Endothelial cell of hepatic sinusoid (primary cell): ENCODE measurements around the gene C20orf141.
"Not testable (repeated sequence)": the region's sequence is repeated elsewhere in the genome, so short reads cannot be mapped to it uniquely, and the experiment has no call there.

ENCODE experiments used
- in situ Hi-C: cut with HindIII; loops from 2 replicates; pipeline ENCODE4 v1.10.0; 2017; ENCODE audit warnings: low sequenced_read_pairs

Gene C20orf141

GRCh38 chr20:2814587-2815051, at the start of gene C20orf141:
TSS of gene C20orf141 (plus strand) at chr20:2814987. CDS start at chr20:2815185, 198 bp downstream.
- in situ Hi-C loops: no loop called here

DNA sequence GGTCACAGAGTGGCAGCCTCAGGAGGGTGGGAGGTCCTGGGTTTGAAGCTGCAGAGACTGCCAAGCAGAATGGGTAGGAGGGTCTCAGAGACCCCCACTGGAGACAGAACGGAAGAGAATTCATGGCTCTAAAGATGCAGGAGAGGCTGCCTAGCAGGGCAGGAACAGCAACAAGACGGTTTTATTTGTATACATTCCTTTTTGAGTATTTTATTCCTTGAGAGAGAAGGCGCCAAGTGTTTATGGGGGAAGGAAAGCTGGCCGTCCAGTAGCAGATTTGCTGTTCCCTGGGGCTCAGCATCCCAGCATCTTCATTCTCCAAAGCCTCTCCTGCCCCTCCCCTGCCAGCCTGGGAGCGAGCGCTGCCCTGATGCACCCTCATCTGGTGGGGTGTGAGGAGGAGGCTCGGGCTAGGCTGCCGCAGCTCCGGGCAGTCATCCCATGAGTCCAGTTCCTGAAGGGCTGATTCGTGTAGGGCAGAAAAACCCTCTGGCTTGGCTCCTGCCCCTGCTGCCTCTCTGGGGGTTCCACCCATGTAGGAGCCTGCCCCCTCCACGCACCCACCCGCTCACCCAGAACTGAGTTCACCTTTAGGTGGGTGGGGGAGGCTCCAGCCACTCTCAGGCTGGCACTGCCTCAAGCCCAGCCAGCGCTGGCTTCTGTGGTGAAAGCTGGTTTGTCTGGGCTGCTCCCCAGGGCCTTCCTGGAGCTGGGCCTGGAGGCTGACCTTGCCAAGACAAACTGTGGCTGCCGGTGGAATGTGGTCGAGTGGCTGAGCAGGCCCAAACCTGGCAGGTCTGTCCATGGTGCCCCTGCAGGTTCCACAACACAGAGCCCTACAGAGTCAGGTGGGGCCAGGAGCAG, 46.8 kb upstream of the C20orf141 start:
- in situ Hi-C loops: no loop called here

- in situ Hi-C loops: no loop called here
Measured at GRCh38 chr20:2768632-2769015, 46.2 kb upstream of the C20orf141 start.

- in situ Hi-C loops: not testable (repeated sequence)
Measured at GRCh38 chr20:2770091-2770490, 44.7 kb upstream of the C20orf141 start.

- in situ Hi-C loops: no loop called here
Measured at GRCh38 chr20:2771631-2772080, 43.1 kb upstream of the C20orf141 start.

GRCh38 chr20:2773812-2774211, 41.0 kb upstream of the C20orf141 start:
- in situ Hi-C loops: no loop called here

DNA sequence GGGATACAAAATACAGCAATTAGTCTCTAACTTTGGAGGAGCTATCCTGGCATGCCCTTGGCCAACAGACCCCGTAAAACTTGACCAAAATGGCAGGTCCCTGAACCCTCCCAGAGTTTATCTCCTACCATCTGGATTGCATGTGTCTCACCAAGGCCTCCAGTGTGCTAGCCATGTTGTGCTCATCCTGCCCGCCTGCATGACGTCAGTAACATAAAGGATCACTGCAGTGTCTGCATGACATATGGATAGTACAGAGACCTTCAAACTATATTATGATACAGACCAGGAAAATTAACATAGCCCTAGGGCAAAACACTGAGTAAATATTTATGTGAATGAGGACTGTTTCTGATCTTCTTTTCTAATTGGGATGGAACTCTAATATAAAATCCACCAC, 39.6 kb upstream of the C20orf141 start:
- in situ Hi-C loops: no loop called here

DNA sequence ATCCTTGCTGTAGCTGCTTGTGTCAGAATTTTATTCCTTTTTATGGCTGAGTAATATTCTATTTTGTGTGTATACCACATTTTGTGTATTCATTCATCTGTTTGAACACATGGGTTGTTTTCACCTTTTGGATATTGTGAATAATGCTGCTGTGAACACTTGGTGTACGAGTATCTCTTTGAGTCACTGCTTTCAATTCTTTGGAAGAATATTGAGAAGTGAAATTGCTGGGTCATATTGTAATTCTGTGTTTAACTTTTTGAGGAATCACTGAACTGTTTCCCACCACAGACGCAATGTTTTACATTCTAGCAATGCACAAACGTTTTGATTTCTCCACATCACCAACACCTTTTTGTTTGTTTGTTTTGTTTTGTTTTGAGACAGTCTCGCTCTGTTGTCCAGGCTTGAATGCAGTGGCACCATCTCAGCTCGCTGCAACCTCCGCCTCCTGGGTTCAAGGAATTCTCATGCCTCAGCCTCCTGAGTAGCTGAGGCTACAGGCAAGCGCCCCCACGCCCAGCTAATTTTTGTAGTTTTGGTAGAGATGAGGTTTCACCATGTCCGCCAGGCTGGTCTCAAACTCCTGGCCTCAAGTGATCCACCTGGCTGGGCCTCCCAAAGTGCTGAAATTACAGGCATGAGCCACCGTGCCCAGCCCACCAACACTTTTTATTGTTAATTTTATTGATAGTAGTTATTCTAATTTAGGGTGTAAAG, 36.0 kb upstream of the C20orf141 start:
- in situ Hi-C loops: no loop called here

DNA sequence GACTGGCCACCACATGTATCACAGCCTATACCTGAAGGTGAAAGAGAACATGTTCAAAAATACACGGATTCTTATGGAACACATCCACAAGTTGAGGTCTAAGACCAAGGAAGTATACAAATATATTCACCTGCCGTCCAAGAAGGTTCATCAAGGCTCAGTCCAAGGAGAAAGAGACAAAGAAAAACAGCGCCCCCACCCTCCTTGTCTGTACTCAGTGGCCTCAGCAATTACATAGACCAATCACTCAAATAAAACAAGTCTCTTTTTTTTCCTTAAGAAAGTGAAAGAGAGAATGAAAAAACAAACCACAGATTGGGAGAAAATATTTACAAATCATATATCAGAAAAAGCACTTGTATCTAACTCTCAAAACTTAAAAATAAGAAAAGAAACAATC, 33.8 kb upstream of the C20orf141 start:
- in situ Hi-C loops: no loop called here

- in situ Hi-C loops: no loop called here
Measured at GRCh38 chr20:2783908-2784566, 30.8 kb upstream of the C20orf141 start.

DNA sequence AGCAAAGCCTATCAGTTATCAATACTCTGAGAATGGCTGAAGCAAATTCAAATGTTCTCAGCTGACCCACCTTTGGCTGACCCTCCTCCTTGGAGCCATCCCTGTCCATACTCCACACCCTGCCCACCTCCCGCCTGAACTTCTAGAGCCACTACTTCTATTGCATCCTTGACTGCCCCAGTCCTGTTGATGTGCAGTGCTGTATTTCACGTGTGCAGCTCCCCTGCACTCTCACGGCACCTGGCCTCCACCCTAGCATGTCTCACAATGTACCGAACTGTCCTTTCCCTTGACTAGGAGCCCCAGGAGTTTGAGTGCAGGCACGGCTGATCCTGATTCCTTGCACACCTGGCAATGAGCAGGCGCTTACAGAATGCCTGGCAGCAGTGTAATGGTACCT, 21.3 kb upstream of the C20orf141 start:
- in situ Hi-C loops: no loop called here

DNA sequence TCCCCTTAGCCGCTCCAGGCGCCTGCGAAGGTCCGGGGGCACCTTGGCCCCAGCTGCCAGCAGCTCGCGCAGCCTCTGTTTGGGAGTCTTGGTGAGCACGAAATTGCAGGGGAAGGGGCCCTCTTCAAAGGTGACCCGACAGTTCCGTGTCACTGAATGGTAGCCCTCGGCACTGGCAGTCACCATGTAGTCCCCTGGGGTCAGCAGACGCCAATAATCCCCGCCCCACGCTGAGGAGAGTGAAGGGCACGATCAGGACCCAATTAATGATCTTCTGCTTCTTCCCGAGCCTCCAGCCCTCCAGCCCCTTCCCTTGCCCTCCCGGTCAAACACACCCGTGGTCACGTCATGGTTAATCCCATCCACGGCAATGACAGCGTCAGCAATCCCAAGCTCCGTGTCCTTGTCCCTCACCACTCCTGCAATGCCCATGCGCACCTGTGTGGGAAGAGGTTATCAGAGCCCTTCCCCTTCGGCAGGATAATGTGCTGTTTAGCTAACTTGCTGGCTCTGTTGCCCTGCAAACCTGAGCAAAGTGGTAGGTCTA, 20.5 kb upstream of the C20orf141 start:
- in situ Hi-C loops: no loop called here

GRCh38 chr20:2794866-2795447, 19.8 kb upstream of the C20orf141 start:
- in situ Hi-C loops: loop anchor here (5.0 kb wide), 1 partner anchor 37 kb away; no protein-coding TSS in a partner anchor

GRCh38 chr20:2795451-2795850, 19.3 kb upstream of the C20orf141 start:
- in situ Hi-C loops: loop anchor here (5.0 kb wide), 1 partner anchor 37 kb away; no protein-coding TSS in a partner anchor

DNA sequence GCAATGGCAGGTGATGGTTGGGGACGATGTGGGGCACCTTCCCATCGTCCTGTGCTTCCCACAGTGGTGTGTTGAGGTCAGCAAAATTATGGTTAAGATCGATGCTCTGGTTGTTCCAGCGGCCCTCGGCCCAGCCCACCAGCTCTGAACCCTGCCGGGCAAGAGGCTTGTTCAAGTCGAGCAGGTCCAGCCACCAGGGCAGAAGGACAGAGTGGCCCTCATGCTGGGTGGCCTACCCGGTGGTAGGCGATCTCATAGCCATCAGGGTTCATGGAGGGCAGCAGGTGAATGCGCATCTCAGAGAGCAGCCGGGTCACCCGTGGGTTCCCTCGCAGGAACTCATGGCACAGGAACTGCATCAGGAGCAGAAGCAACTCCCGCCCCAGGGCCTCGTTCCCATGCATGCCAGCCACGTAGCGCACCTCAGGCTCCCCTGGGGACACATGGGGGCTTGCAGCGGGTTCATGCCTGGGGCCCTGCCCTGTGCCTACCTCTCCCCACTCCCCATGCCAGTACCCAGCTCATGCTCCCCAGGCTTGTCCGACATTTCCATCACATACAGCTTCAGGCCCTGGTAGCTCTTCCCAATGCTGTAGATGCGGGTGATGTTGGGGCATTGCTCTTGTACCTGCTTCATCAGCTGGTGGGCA, 18.7 kb upstream of the C20orf141 start:
- in situ Hi-C loops: loop anchor here (5.0 kb wide), 1 partner anchor 36 kb away; no protein-coding TSS in a partner anchor

DNA sequence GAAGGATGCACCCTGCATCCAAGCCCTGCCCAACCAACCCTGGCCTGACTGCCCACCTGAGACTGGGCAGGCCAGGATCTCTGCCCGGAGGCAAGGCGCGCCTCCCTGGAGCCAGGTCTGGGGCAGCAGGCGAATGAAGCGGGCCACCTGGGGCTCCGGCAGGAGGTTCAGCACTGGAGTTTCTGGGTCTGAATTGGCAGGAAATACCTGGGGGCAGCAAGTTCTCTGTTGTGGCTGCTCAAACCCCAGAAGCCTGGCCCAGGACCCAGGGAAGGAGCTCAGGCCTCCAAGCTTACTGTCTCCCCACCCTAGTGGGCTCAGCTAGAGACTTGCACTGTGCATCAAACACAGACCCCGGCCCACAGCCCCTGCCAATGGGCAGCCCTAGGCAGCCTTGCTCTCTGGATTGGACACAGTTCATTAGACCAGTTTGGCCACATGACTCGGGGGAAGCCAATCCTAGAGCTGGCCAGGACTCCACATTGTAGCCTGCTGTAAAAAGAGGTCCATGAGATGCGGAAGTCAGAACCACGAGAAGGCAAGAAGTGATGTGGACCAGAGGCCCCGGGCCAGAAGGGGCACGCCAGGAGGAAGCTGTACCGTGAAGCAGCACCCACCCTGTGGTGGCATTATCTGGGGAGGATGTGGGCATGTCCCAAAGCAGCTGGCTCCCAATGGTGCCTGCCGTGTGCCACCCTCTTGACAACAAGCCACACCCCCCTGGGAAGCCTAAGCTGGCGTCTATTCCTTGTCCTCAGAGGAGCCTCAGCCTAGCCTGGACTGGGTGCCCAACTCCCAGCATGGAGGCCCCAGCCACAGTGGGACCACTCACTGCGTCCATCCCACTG, 17.4 kb upstream of the C20orf141 start:
- in situ Hi-C loops: loop anchor here (5.0 kb wide), 1 partner anchor 35 kb away; no protein-coding TSS in a partner anchor

DNA sequence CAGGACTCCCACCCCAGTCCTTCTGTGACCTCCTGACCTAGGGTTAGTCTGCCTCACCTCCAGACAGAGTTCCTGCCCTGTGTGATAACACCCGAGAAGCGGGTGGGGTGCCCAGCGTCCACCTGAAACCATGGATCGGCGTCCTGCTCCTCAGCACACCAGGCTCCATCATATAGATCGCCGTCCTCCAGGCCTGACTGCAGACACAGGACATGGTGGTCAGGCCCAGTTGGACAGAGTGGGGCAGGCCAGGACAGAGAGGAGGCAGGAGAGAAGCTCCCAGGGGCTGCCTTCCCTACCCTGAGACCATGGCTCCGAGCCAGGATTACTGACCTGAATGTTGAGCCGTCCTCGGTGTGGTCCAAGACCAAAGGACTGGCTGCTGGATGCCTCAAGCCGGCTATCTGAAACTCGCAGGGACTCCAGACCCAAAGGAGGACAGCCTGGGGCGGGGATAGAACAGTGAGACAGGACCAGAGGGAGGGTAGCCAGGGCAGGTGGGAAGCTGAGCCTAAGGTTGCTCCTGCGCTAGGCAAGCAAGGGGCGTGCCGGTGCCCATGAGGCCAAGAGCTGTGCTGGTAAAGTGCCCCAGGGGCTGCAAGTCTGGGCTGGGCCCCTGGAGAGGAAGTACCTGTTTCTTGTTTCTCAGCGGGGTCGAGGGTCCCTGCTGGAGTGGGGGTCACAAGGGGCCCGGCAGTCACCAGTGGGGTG, 16.5 kb upstream of the C20orf141 start:
- in situ Hi-C loops: loop anchor here (5.0 kb wide), 1 partner anchor 34 kb away; no protein-coding TSS in a partner anchor

DNA sequence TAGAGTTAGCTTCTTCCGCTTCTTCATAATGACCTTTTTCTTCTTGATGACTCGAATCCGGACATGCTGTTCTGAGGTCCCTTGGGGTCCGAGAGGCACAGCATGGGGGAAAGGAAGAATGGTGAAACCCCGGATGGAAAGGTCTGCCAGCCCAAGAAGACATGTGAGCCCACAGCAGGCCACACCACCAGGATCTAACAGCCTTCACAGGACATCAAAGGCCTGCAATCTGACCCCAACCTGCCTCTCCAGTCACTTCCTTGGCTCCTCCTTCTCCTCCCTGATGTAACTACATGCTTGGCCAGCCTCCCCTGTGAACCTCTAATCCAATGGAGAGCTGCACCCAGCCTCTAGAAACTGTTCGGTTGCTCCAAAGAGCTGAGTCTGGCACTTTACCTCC, 16.0 kb upstream of the C20orf141 start:
- in situ Hi-C loops: loop anchor here (5.0 kb wide), 1 partner anchor 33 kb away; no protein-coding TSS in a partner anchor
